HG03442 (cell line): ENCODE measurements around the gene HOXA7.

Source experiments
- ATAC-seq: cut with Tn5 transposase; IDR thresholded peaks from one replicate; pipeline ENCODE4 v1.9.1; 2021; ENCODE audit warnings: mild to moderate bottlenecking, moderate library complexity; ENCODE audit not compliant: unreplicated experiment

Gene HOXA7

GRCh38 chr7:27182285-27182841 lies 25.9 kb upstream of the HOXA7 start:
- no peak for ATAC-seq

GRCh38 chr7:27181795-27182275 lies 25.4 kb upstream of the HOXA7 start:
- ATAC-seq, result no peak

- no peak for ATAC-seq
These were observed 24.3 kb upstream of the HOXA7 start for GRCh38 chr7:27180431-27181420.

GRCh38 chr7:27179503-27180430 lies 23.3 kb upstream of the HOXA7 start:
- ATAC-seq, result no peak

- ATAC-seq, result no peak
These were observed 22.6 kb upstream of the HOXA7 start for GRCh38 chr7:27179030-27179429.

GRCh38 chr7:27178366-27178765 lies 21.9 kb upstream of the HOXA7 start:
- ATAC-seq, result no peak

- no peak for ATAC-seq
These were observed 21.4 kb upstream of the HOXA7 start for GRCh38 chr7:27177795-27178320.

- no peak for ATAC-seq
These were observed 20.7 kb upstream of the HOXA7 start for GRCh38 chr7:27176962-27177794.

- no peak for ATAC-seq
These were observed 20.0 kb upstream of the HOXA7 start for GRCh38 chr7:27176524-27176845.

GRCh38 chr7:27175626-27176523 lies 19.4 kb upstream of the HOXA7 start:
- no peak for ATAC-seq

GRCh38 chr7:27174874-27175625 lies 18.6 kb upstream of the HOXA7 start:
- no peak for ATAC-seq

- ATAC-seq, result no peak
These were observed 17.7 kb upstream of the HOXA7 start, which contains the start of gene HOXA10 for GRCh38 chr7:27173956-27174873. TSS of gene HOXA10 (minus strand) at chr7:27174320. CDS start at chr7:27174306, 14 bp downstream.

GRCh38 chr7:27173511-27173955 lies 17.1 kb upstream of the HOXA7 start:
- ATAC-seq, result no peak

- no peak for ATAC-seq
These were observed 16.5 kb upstream of the HOXA7 start for GRCh38 chr7:27172823-27173510.

- ATAC-seq, result no peak
These were observed 15.9 kb upstream of the HOXA7 start for GRCh38 chr7:27172315-27172774.

- ATAC-seq, result no peak
These were observed 15.3 kb upstream of the HOXA7 start for GRCh38 chr7:27171637-27172314.
